Gastrocnemius medialis (tissue), 4 donors: Measurements from ENCODE around the gene NFIA. TPM values are rescaled to one million over a fixed set of nuclear protein-coding genes. Genes with fewer than 3 reads are reported as not detected.

Experiments used
- ATAC-seq, 2 donors: fragments of 150-250 bp; one replicate each; pipeline ENCODE4 v1.9.1; 2016
- DNase-seq, 2 donors: peaks; one replicate each; pipeline ENCODE4 v3.0.0-alpha.2; 2019
- H3K27ac ChIP-seq, 4 donors: fragments of 200-600 bp; sonication (generic); 1 replicate in 1 of 4; 2 replicates in 3 of 4; pipeline ENCODE4 v1.5.1; 2016 to 2018; ENCODE audit warnings: mild to moderate bottlenecking in 2 of 4, moderate library complexity in 1 of 4
- H3K27me3 ChIP-seq, 3 donors: fragments of 200-600 bp; sonication (generic) in 2 of 3; 1 replicate in 1 of 3; 2 replicates in 2 of 3; pipeline versions ENCODE4 v1.5.1 to v1.6.0; 2016 to 2019; ENCODE audit warnings: mild to moderate bottlenecking in 1 of 3, moderate library complexity in 1 of 3
- H3K36me3 ChIP-seq, 2 donors: fragments of 200-600 bp; sonication (generic) in 1 of 2; one replicate each; pipeline ENCODE4 v1.5.1; 2017 to 2018
- H3K4me1 ChIP-seq, 2 donors: fragments of 200-600 bp; sonication (generic) in 1 of 2; one replicate each; pipeline ENCODE4 v1.5.1; 2016 to 2017; ENCODE audit warnings: mild to moderate bottlenecking in 2 of 2
- H3K4me3 ChIP-seq, 4 donors: fragments of 200-600 bp; sonication (generic) in 3 of 4; 1 replicate in 1 of 4; 2 replicates in 3 of 4; pipeline ENCODE4 v1.5.1; 2016 to 2019; ENCODE audit warnings: mild to moderate bottlenecking in 2 of 4
- H3K9me3 ChIP-seq, 3 donors: fragments of 200-600 bp; sonication (generic) in 2 of 3; 1 replicate in 1 of 3; 2 replicates in 2 of 3; pipeline ENCODE4 v1.5.1; 2016 to 2019
- POLR2A ChIP-seq, 2 donors: fragments of 450-650 bp; IDR thresholded peaks; one replicate each; pipeline ENCODE4 v1.6.1; 2017; ENCODE audit warnings: antibody characterized with exemption in 2 of 2, mild to moderate bottlenecking in 2 of 2, moderate library complexity in 2 of 2
- in situ Hi-C, 4 donors: fragments of 200-750 bp; cut with MboI; loops; one replicate each; pipeline versions ENCODE4 v1.15.0 to v1.8.0; 2017; ENCODE audit warnings: low sequenced_read_pairs in 4 of 4
- intact Hi-C: fragments of 100-400 bp; cut with DNase I; formaldehyde crosslinking; loops from one replicate; pipeline ENCODE4 v1.15.1; 2023; ENCODE audit warnings: low total_unique reads
- total RNA-seq, 4 donors: library from RNA; depleted of rRNA; stranded (reverse); fragments of >200 nt; gene quantifications; one replicate each; pipeline versions ENCODE4 v1.1.0 to v1.2.3, GENCODE V29; 2016
- TF ChIP-seq, protein P1 (sequence below), 5 experiments: fragments of 450-650 bp in 3 of 5; fragments of 200-600 bp in 2 of 5; sonication (generic) in 2 of 5; IDR thresholded peaks in 4 of 5; conservative IDR thresholded peaks in 1 of 5; 1 replicate in 4 of 5; 2 replicates in 1 of 5; pipeline ENCODE4 v1.5.1; 2016 to 2019; ENCODE audit warnings: antibody characterized with exemption in 5 of 5, mild to moderate bottlenecking in 3 of 5, moderate library complexity in 3 of 5

The NFIA gene
- total RNA-seq, 4 donors from 2014 or later, result 12.9 to 27.0 (median 26.6) TPM

DNA sequence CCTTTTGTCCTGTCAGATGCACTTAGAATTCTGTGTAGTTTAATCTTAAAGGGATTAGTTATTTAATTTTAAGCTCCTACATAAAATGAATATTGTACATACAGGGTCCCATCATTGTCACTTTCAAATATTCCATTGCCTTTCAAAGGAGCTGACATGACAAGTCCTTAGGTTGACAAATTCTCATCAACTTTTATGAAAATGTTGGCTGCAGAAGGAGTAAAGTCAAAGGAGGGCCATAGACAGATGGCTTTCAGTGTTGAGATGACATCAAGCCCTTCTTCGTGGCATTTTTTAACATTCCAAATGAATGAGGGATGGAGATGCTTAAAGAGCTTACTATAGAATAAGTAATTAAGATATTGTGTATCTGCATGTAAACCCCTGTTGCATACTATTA is 15.4 kb downstream of the NFIA start:
- no peak for ATAC-seq
- Histone ChIP-seq H3K4me1 (peaks cover 64 to 80% of the 10 kb centered on the region in 2 donors), H3K36me3 (no peaks in the 10 kb centered on the region), H3K27me3 (no peaks in the 10 kb centered on the region), H3K27ac (peak overlapping the region; percentile 10 to 82 (median 23)), H3K9me3 (no peaks in the 10 kb centered on the region), H3K4me3 (no peak overlapping the region)
- in situ Hi-C loops, result no loop called here
- no peak for DNase-seq
- intact Hi-C loops, result no loop called here
- no peak for TF ChIP-seq POLR2A (IDR thresholded peaks at IDR 0.05)
- TF ChIP-seq, protein P1, sequence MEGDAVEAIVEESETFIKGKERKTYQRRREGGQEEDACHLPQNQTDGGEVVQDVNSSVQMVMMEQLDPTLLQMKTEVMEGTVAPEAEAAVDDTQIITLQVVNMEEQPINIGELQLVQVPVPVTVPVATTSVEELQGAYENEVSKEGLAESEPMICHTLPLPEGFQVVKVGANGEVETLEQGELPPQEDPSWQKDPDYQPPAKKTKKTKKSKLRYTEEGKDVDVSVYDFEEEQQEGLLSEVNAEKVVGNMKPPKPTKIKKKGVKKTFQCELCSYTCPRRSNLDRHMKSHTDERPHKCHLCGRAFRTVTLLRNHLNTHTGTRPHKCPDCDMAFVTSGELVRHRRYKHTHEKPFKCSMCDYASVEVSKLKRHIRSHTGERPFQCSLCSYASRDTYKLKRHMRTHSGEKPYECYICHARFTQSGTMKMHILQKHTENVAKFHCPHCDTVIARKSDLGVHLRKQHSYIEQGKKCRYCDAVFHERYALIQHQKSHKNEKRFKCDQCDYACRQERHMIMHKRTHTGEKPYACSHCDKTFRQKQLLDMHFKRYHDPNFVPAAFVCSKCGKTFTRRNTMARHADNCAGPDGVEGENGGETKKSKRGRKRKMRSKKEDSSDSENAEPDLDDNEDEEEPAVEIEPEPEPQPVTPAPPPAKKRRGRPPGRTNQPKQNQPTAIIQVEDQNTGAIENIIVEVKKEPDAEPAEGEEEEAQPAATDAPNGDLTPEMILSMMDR (IDR thresholded peaks at IDR 0.05 in 4 of 5, conservative IDR thresholded peaks at IDR 0.05 in 1 of 5), result no peak

DNA sequence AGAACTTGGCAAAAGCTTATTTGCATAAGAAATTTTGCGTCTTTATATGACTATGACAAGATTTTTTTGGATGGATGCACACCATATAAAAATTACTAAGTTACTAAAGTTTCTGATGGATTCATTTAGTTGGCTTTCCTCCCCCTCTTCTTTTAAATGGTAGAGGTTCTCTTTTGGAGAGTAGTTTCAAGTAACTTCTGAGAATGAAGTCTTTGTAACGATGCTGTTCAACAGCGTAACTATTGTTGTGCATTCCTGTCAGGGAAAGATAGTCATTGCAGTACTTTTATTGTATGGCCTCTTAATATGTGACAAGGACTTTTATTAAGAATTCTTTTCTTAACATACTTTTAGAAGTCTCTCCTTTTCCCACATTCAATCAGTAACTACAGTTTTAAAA is 16.0 kb downstream of the NFIA start:
- Histone ChIP-seq H3K4me1 (peaks cover 62 to 80% of the 10 kb centered on the region in 2 donors), H3K27ac (peak overlapping the region in 3 of 4 donors; percentile 6 to 82 (median 19)), H3K27me3 (no peaks in the 10 kb centered on the region), H3K9me3 (no peaks in the 10 kb centered on the region), H3K36me3 (no peaks in the 10 kb centered on the region), H3K4me3 (no peak overlapping the region)
- TF ChIP-seq POLR2A (IDR thresholded peaks at IDR 0.05), result no peak
- TF ChIP-seq, protein P1 (IDR thresholded peaks at IDR 0.05 in 4 of 5, conservative IDR thresholded peaks at IDR 0.05 in 1 of 5), result no peak
- ATAC-seq, result no peak
- no peak for DNase-seq
- in situ Hi-C loops, result no loop called here
- intact Hi-C loops, result no loop called here

DNA sequence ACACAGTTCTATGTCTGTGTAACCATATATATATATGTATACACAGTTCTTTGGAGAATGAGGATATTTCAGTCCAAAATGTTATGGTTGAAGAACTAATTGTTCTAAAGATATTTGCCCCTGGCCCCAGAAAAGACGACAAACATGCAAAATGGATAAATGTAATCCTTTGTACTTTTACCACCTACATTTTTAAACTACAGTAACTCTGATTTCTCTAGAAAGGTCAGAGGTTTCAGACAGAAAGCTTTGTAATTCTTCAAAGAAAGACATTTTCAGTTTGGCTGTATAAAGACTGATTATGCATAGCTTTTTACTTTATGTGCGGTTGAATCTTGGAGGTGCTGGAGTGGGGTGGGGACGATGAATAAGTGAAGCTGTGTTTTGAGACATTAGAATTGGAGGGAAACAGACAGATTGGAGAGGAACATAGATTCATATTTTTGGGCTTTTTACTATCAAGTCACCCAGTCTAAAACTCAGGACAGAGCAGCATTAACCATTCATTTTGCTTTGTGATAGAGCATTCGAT is 16.6 kb downstream of the NFIA start:
- H3K36me3 ChIP-seq, result no peaks in the 10 kb centered on the region
- in situ Hi-C loops, result no loop called here

DNA sequence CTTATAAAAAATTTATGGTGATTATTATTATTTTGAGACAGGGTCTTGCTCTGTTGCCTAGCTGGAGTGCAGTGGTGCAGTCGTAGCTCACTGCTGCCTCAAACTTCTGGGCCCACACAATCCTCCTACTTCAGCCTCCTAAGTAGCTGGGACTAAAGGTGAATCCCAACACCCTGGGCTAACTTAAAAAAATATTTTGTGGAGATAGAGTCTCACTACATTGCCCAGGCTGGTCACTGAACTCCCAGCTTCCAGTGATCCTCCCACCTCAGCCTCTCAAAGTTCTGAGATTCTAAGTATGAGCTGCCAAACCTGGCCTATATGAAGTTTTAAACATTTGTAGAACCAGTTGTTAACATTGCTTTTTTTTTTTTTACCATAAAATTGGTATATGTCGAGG is 18.2 kb downstream of the NFIA start:
- in situ Hi-C loops (no loop called here), intact Hi-C loops (no loop called here)
- no peak overlapping the region for H3K4me3 ChIP-seq
- peaks cover 61 to 74% of the 10 kb centered on the region in 2 donors for H3K4me1 ChIP-seq
- H3K9me3 ChIP-seq, result no peaks in the 10 kb centered on the region
- TF ChIP-seq POLR2A (IDR thresholded peaks at IDR 0.05), result no peak
- TF ChIP-seq, protein P1 (IDR thresholded peaks at IDR 0.05 in 4 of 5, conservative IDR thresholded peaks at IDR 0.05 in 1 of 5), result no peak
- no peak for ATAC-seq
- H3K27me3 ChIP-seq, result no peaks in the 10 kb centered on the region
- no peak for DNase-seq
- H3K27ac ChIP-seq, result peak overlapping the region; percentile 75 to 89 (median 82)
- H3K36me3 ChIP-seq, result no peaks in the 10 kb centered on the region

More for the DNA sequence above, 16.6 kb downstream of the NFIA start:
- Histone ChIP-seq H3K9me3 (no peaks in the 10 kb centered on the region), H3K4me1 (peaks cover 61 to 80% of the 10 kb centered on the region in 2 donors), H3K27ac (peak overlapping the region in 2 of 4 donors; percentile 82 to 89), H3K27me3 (no peaks in the 10 kb centered on the region), H3K4me3 (no peak overlapping the region)
- TF ChIP-seq POLR2A (IDR thresholded peaks at IDR 0.05), result no peak
- TF ChIP-seq, protein P1 (IDR thresholded peaks at IDR 0.05 in 4 of 5, conservative IDR thresholded peaks at IDR 0.05 in 1 of 5), result no peak
- ATAC-seq (no peak), DNase-seq (no peak)
- intact Hi-C loops, result no loop called here

DNA sequence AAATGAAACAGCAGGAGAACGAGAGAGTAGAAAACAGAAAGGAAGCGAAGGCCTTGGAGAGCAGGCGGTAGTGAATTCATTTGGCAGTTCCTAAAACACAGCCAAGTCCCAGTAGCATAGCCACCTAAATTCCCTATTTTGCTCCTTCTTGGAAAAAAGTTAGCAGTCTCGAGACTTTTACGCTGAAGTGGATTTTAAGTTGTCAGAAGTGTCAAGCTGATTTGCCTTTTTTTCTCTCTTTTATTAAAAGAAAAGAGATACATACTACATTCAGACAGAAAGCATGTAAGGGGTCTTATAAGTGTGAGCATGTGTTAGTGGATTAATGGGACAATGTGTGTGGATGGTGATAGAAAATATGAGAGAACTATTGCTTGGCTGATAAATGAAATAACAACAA is 19.2 kb downstream of the NFIA start:
- no peaks in the 10 kb centered on the region for H3K9me3 ChIP-seq
- ATAC-seq, result peak; percentile 60 to 62
- in situ Hi-C loops (no loop called here), intact Hi-C loops (no loop called here)
- DNase-seq, result no peak
- peaks cover 63 to 75% of the 10 kb centered on the region in 2 donors for H3K4me1 ChIP-seq
- TF ChIP-seq, protein P1 (IDR thresholded peaks at IDR 0.05 in 4 of 5, conservative IDR thresholded peaks at IDR 0.05 in 1 of 5), result no peak
- TF ChIP-seq POLR2A (IDR thresholded peaks at IDR 0.05), result no peak
- no peaks in the 10 kb centered on the region for H3K27me3 ChIP-seq
- no peaks in the 10 kb centered on the region for H3K36me3 ChIP-seq
- peak overlapping the region; percentile 75 to 89 (median 82) for H3K27ac ChIP-seq
- peak overlapping the region; percentile 43 to 63 (median 50) for H3K4me3 ChIP-seq
